Ureter (tissue), 1 donor: Measurements from ENCODE around the gene POLR3H. TPM values are rescaled to one million over a fixed set of nuclear protein-coding genes. Genes with fewer than 3 reads are reported as not detected.

Experiments
- DNase-seq: peaks from one replicate; pipeline ENCODE4 v3.0.0-alpha.2; 2020; ENCODE audit warnings: low spot score
- total RNA-seq: library from RNA; stranded (reverse); gene quantifications from one replicate; pipeline ENCODE4 v1.2.4, GENCODE V29; 2023
- donor health status: DM: yes; HTN: yes; CAD: no.

Gene POLR3H
- total RNA-seq, 1 donor from 2014 or later = 54.2 TPM

- DNase-seq = no peak
Measured at GRCh38 chr22:41485033-41485432, 59.2 kb downstream of the POLR3H start.

DNA sequence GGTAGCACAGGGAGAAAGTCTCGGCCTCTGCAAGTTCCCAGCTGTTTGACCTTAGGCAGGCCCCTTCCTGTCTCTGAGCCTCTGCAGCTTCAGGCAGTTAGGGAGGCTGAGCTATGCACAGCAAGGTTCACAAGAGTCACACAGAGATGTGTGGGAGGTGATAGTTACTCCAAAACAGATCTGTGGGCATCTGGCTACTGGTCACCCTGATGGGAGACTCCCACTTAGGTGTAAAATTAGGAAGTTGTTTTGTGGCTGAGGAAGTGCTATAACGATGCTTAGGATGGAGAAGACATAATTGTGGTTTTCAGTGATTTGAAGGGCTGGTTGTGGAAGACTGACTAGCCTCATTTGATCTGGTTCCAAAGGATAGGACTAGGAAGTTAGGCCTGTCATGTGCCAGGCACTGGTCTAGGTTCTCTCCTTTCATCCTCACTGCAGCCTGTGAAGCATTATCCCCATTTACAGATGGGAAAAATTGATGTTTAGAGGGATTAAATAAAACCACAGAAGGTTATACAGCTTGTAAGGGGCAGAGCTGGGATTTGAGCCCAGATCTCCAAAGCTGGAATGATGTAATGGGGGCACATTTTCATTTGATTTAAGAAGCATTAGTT is 61.8 kb downstream of the POLR3H start:
- DNase-seq = no peak

- no peak for DNase-seq
Measured at GRCh38 chr22:41481925-41482318, 62.3 kb downstream of the POLR3H start.

DNA sequence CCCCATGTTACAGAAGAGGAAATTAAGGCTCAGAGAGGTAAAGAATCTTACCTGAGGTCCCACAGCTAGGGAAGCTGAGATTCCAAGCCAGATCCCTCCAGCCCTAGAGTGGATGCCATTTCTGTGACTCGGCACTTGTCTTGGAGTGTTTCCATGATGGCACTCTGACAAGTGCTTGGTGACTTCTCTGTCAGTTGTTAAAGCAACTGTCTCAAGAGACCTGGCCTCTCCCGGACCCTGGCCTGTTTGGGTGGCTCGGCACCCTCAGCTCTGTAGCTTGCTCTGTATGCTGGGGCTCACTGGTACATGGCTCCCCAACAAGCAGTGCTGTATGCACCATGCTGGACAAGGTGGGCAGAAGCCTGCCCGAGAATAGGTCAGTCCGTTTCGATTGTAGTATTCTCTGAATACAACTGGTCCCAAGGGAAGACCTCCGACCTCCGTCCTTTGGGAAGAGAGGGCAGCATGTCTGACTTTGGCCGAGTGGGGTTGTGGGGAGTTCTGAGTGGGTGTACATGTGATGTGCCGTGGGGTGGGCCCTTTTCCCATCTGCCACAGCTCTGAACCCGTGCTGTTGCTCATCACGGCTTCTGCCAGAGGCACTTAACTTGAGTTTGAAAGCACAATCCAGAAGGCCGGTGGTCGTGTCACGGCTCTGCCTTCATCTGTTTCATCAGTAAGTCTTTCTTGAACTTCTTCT is 63.0 kb downstream of the POLR3H start:
- DNase-seq = no peak

- no peak for DNase-seq
Measured at GRCh38 chr22:41480397-41480735, 63.9 kb downstream of the POLR3H start.

DNA sequence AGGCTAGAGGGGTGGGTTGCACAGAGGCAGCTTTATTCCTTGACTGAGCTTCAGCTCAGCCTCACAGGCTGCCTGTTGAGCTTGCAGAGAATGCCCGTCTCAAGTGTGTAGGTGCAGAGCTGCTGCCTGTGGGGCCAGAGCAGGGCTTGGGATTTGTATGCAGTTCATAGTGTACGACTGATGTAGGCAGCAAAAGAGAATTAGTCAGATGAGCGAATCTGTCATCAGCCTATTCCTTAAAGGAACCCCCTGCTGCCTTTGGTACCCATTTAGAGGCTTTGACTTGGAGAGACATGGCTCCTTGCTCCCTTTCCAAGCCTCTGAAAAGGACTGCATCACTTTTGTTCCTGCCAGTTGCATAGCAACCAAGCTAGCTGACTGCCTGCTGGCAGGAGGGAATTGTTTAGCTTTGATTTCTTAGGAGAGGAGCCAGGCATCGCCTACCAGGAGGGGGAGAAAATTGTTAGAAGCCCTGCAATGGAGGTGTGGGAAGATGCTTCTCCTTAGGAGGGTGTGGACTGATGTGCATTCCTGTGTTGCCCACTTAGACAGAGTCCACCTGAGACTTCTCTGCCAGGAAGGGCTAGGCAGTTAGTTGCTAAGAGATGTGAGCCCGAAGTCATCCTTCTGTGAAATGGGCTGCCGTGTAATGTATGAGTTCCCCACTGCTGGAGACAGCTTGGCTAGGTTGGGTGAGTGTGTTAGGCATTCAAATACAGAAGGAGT is 64.4 kb downstream of the POLR3H start:
- no peak for DNase-seq

- no peak for DNase-seq
Measured at GRCh38 chr22:41478891-41479521, 65.3 kb downstream of the POLR3H start.

DNA sequence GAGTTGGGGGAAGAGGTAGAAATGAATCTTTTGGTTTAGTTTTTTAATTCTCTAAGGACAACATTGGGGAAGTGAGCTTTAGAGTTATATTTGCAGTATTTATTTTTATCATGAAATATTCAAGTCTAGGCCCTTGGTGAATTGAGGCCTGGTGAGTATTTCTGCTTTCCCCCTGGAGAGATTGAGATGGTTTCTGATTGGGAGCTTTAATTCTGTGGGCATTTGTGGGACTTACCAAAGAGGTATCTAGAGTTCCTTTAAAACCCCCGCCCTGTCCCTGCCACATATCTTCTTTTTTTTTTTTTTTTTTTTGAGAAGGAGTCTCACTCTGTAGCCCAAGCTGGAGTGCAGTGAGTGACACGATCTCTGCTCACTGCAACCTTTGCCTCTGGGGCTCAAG is 65.8 kb downstream of the POLR3H start:
- no peak for DNase-seq

Other genes with a start within 250 kb of the POLR3H start
- 65.9 TPM for gene ZC3H7B, start 242.9 kb downstream of the POLR3H start, total RNA-seq
- gene TEF, start 162.5 kb downstream of the POLR3H start, total RNA-seq = 27.5 TPM
- gene TOB2, start 97.7 kb downstream of the POLR3H start, total RNA-seq = 49.9 TPM
- gene PHF5A, start 75.8 kb downstream of the POLR3H start, total RNA-seq = 32.3 TPM
- gene ACO2, start 75.4 kb downstream of the POLR3H start, total RNA-seq = 121 TPM
- 1.8 TPM for gene CSDC2, start 16.5 kb upstream of the POLR3H start, total RNA-seq
- gene PMM1, start 45.4 kb upstream of the POLR3H start, total RNA-seq = 18.7 TPM
- 38.7 TPM for gene DESI1, start 76.6 kb upstream of the POLR3H start, total RNA-seq
- 209 TPM for gene XRCC6, start 76.8 kb upstream of the POLR3H start, total RNA-seq
- 180 TPM for gene SNU13, start 144.4 kb upstream of the POLR3H start, total RNA-seq
- gene MEI1, start 155.0 kb upstream of the POLR3H start, total RNA-seq = 6.8 TPM